SK-N-MC (cell line): Measurements from ENCODE around the gene DSC3.
"Not testable (repeated sequence)": the region's sequence is repeated elsewhere in the genome, so short reads cannot be mapped to it uniquely, and the experiment has no call there.

Experiments used
- DNase-seq: peaks from one replicate; pipeline ENCODE4 v3.0.0-alpha.2; 2011; ENCODE audit warnings: low read depth, low spot score
- H3K27ac ChIP-seq: fragments of 200-600 bp; sonication (generic); 2 replicates; pipeline ENCODE4 v1.5.1; 2016; ENCODE audit warnings: mixed run types
- H3K36me3 ChIP-seq: fragments of 200-600 bp; sonication (generic); 2 replicates; pipeline ENCODE4 v1.6.1; 2017; ENCODE audit warnings: antibody characterized with exemption, low read length, mixed read lengths; ENCODE audit not compliant: insufficient read depth
- H3K4me3 ChIP-seq: fragments of 200-600 bp; sonication (generic); 2 replicates; pipeline ENCODE4 v1.5.1; 2016
- H3K9ac ChIP-seq: fragments of 200-600 bp; sonication (generic); 2 replicates; pipeline ENCODE4 v1.8.0; 2017; ENCODE audit warnings: mixed run types, mixed read lengths; ENCODE audit not compliant: insufficient read length
- H3K9me3 ChIP-seq: fragments of 200-600 bp; sonication (generic); 2 replicates; pipeline ENCODE4 v1.6.1; 2017; ENCODE audit warnings: low read depth, mild to moderate bottlenecking, antibody characterized with exemption, low read length, moderate library complexity, mixed read lengths
- EZH2 ChIP-seq: fragments of 200-600 bp; sonication (generic); IDR thresholded peaks from one replicate; pipeline ENCODE4 v1.6.1; 2017; ENCODE audit warnings: antibody characterized with exemption
- FOXP2 ChIP-seq: optimal IDR thresholded peaks from 2 replicates; pipeline ENCODE3; 2011; ENCODE audit warnings: mild to moderate bottlenecking, moderate library complexity; ENCODE audit not compliant: insufficient read depth; ENCODE audit errors: extremely low read length, control extremely low read depth
- POLR2AphosphoS5 ChIP-seq: IDR thresholded peaks from 2 replicates; pipeline ENCODE4 v1.6.1; 2012; ENCODE audit warnings: mild to moderate bottlenecking, low read depth, low read length, borderline replicate concordance

Gene DSC3

DNA sequence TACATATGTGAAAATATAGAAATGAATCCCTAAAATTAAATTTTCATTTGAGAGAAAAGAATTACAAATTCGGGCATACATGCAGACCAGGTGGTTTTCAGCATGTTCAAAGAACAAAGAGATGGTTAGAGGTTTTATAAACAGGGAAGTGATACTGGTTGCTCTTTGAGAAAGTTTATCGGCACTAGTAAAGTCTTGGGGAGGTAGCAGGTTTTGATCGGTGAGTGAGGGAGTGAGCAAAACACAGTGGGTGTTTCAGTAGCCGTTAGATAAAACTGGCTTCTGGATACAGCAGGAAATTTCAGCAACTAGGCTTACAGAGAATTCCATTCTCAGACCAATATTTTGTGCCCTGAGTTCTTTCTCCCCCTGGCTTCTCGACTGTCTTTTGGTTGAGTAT lies 51.1 kb downstream of the DSC3 start:
- H3K9me3 ChIP-seq: no peaks in the 10 kb centered on the region
- no peaks in the 10 kb centered on the region for H3K36me3 ChIP-seq
- no peak overlapping the region for H3K9ac ChIP-seq
- H3K4me3 ChIP-seq: no peak overlapping the region
- TF ChIP-seq EZH2 (no peak), FOXP2 (no peak), POLR2AphosphoS5 (no peak)
- no peak overlapping the region for H3K27ac ChIP-seq
- DNase-seq: no peak

DNA sequence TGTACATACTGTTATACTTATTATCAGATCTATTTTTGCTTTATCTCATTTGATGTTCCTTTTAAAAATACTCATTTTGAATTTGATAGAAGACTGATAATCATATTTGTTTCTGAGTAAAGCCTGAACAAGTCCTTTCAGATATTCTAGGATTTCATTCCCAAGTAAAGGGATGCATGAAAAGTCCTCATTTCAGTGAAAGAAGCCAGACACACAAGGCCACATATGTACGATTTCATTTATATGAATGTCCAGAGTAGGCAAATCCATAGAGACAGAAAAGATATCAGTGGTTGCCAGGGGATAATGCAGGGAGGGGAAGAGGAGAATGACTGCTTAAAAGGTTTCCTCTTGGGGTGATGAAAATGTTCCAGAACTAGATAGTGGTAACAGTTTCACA lies 53.4 kb downstream of the DSC3 start:
- no peak overlapping the region for H3K4me3 ChIP-seq
- DNase-seq: no peak
- no peaks in the 10 kb centered on the region for H3K36me3 ChIP-seq
- no peak overlapping the region for H3K27ac ChIP-seq
- H3K9me3 ChIP-seq: no peaks in the 10 kb centered on the region
- H3K9ac ChIP-seq: no peak overlapping the region
- TF ChIP-seq FOXP2: no peak
- TF ChIP-seq POLR2AphosphoS5: no peak
- no peak for TF ChIP-seq EZH2

DNA sequence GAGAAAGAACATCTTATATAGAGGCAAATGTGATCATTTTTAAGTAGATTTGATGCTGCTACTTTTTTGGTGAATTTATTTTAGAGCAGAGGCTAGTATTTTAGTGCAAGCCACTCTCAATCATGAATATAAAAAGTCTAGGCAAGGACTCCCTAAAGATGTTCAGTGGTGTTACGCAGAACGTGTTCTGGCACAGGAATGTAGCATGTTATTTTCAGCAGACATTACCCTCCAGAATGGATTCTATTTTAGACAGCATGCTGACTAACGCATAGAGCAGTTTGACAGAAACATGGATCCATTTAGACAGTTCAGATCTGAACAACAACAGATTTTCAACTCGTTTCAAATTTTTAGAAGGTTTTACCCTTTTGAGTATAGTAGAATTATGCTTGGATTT lies 54.1 kb downstream of the DSC3 start:
- TF ChIP-seq FOXP2: no peak
- Histone ChIP-seq H3K4me3 (no peak overlapping the region), H3K9me3 (no peaks in the 10 kb centered on the region), H3K36me3 (no peaks in the 10 kb centered on the region), H3K9ac (no peak overlapping the region), H3K27ac (no peak overlapping the region)
- DNase-seq: no peak

DNA sequence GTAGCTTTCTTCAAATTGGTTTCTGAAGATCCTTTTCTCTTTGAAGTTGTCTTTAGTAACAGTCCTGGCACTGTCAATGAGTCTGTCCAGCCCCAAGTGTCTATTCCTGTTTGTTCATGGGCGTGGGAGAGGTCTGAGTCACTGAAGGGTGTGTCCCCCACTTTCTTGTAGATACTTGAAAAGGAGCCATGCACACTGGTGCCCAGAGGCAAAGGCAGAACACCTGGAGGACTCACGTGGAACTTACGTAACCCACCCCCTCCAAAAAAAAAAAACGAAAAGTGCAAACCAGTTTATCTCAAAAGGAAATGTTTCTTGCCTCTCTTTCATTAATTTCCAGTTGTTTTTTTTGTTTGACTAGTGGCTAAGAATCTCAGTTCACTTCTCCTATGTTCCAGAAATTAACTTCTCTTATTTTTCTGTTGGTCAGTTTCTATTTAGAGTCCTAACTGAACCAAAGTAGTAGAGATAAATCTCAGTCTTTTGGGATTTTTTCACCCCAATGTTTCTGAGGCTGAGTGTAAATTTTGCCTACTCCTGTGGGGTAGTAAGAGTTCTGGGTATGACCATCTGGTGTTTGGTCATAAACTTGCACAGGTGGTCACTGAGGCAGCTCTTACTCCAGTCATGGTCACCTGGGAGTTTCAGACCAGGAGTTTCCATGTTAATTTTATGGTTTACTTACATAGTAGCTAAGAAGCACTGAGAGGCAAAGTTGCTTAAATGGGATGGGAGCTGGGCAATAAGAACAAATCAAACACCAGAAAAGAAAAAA lies 54.9 kb downstream of the DSC3 start:
- no peak overlapping the region for H3K9ac ChIP-seq
- no peak overlapping the region for H3K4me3 ChIP-seq
- H3K27ac ChIP-seq: no peak overlapping the region
- no peak for DNase-seq
- H3K9me3 ChIP-seq: no peaks in the 10 kb centered on the region
- H3K36me3 ChIP-seq: no peaks in the 10 kb centered on the region
- no peak for TF ChIP-seq FOXP2
- TF ChIP-seq EZH2: no peak
- TF ChIP-seq POLR2AphosphoS5: no peak

DNA sequence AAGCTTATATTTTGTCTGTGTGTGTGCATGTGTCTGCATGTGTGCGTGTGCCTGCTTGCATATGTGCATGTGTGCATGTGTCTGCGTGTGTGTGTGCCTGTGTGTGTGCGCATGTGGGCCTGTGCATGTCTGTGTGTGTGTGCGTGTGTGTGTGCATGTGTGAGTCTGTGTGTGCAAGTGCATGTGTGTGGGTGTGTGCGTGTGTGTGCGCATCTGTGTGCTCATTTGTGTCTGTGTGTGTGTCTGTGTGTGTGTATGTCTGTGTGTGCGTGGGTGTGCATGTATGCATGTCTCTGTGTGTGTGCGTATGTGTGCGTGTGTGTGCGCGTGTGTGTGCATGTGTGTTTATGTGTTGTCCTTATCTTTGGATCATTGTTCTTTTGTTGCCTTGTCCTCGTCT lies 56.8 kb downstream of the DSC3 start:
- Histone ChIP-seq H3K4me3 (no peak overlapping the region), H3K9me3 (no peaks in the 10 kb centered on the region), H3K9ac (no peak overlapping the region), H3K27ac (no peak overlapping the region), H3K36me3 (no peaks in the 10 kb centered on the region)
- TF ChIP-seq FOXP2 (no peak), POLR2AphosphoS5 (no peak), EZH2 (no peak)
- DNase-seq: no peak

DNA sequence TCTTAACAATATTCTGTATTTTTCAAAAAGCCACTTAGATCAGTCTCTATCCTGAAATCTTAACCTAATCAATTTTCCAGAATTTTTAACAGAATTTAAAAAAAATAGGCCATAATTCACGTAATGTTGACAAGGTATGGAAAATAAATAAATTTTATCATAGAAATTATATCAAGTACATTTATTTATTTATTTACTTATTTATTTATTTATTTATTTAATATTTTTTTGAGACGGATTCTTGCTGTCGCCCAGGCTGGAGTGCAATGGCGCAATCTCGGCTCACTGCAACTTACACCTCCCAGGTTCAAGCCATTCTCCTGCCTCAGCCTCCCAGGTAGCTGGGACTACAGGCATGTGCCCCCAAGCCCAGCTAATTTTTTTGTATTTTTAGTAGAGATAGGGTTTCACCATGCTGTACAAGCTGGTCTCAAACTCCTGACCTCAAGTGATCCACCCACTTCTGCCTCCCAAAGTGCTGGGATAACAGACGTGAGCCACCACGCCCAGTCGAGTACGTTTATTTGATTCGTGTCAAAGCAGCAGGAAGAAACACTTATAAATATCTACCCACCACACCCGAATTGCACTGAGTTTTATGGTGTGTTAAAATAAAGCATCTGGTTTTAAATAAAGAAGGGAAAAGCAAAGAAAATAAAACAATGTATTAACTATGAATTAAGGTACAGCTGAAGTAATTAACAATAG lies 60.1 kb downstream of the DSC3 start:
- DNase-seq: no peak
- Histone ChIP-seq H3K9ac (no peak overlapping the region), H3K9me3 (no peaks in the 10 kb centered on the region), H3K27ac (no peak overlapping the region), H3K4me3 (no peak overlapping the region), H3K36me3 (no peaks in the 10 kb centered on the region)
- TF ChIP-seq POLR2AphosphoS5 (no peak), EZH2 (no peak), FOXP2 (no peak)

DNA sequence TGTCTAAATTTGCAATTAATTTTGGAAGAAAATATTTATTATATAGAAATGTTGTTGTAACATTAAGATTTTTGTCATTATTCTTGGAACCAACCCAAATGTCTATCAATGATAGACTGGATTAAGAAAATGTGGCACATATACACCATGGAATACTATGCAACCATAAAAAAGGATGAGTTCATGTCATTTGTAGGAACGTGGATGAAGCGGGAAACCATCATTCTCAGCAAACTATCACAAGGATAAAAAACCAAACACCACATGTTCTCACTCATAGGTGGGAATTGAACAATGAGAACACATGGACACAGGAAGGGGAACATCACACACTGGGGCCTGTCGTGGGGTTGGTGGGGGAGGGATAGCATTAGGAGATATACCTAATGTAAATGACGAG lies 64.5 kb downstream of the DSC3 start:
- not testable (repeated sequence) for H3K9me3 ChIP-seq, H3K4me3 ChIP-seq, H3K9ac ChIP-seq, H3K27ac ChIP-seq, H3K36me3 ChIP-seq, DNase-seq

DNA sequence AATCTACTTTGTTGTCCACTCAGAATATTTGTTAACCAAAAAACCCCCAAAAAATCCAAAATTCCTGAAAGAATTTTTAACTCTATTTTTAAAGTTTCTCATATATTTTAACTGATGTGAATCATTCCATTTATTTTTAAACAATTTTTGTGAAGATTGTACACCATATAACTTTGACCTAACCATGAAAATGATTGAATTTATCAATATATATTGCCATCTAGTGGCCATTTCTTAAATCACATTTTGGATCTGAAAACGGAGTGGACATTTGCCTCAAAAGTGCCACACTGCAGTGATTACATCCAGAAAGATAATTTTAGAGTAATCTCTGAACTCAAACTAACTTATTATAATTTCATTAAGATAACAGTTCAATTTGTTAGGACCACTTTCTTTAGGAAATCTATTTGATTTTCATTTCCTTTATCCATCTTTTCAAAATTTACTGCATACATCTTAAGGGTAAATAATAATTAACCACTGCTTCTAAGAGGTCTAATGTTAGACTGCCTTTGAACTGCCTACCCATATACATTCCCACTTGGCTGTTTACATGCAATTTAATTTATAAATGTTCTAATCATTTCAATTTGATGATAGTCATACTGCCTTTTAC lies 71.1 kb downstream of the DSC3 start:
- H3K4me3 ChIP-seq: no peak overlapping the region
- H3K9me3 ChIP-seq: no peaks in the 10 kb centered on the region
- H3K27ac ChIP-seq: no peak overlapping the region
- H3K9ac ChIP-seq: no peak overlapping the region
- TF ChIP-seq EZH2 (no peak), FOXP2 (no peak), POLR2AphosphoS5 (no peak)
- no peaks in the 10 kb centered on the region for H3K36me3 ChIP-seq
- DNase-seq: no peak
